WI38 (cell line): ENCODE results near the gene DAD1.
"Not testable (repeated sequence)": the region's sequence is repeated elsewhere in the genome, so short reads cannot be mapped to it uniquely, and the experiment has no call there.

Experiments
- H3K4me3 ChIP-seq: 2 replicates; pipeline ENCODE4 v1.5.1; 2011; ENCODE audit warnings: low read depth, mild to moderate bottlenecking, control low read depth, low read length
- TF ChIP-seq, protein P1 (sequence below): IDR thresholded peaks from 2 replicates; pipeline ENCODE4 v1.5.1; 2012; ENCODE audit warnings: low read depth, mild to moderate bottlenecking, control low read depth, low read length

Gene DAD1

GRCh38 chr14:22626590-22626989 is 37.6 kb upstream of the DAD1 start:
- TF ChIP-seq, protein P1, sequence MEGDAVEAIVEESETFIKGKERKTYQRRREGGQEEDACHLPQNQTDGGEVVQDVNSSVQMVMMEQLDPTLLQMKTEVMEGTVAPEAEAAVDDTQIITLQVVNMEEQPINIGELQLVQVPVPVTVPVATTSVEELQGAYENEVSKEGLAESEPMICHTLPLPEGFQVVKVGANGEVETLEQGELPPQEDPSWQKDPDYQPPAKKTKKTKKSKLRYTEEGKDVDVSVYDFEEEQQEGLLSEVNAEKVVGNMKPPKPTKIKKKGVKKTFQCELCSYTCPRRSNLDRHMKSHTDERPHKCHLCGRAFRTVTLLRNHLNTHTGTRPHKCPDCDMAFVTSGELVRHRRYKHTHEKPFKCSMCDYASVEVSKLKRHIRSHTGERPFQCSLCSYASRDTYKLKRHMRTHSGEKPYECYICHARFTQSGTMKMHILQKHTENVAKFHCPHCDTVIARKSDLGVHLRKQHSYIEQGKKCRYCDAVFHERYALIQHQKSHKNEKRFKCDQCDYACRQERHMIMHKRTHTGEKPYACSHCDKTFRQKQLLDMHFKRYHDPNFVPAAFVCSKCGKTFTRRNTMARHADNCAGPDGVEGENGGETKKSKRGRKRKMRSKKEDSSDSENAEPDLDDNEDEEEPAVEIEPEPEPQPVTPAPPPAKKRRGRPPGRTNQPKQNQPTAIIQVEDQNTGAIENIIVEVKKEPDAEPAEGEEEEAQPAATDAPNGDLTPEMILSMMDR: no peak
- no peak overlapping the region for H3K4me3 ChIP-seq

- H3K4me3 ChIP-seq: no peak overlapping the region
- TF ChIP-seq, protein P1: no peak
Measured at GRCh38 chr14:22623047-22623446, 34.0 kb upstream of the DAD1 start.

- no peak overlapping the region for H3K4me3 ChIP-seq
- TF ChIP-seq, protein P1: no peak
Measured at GRCh38 chr14:22622255-22622654, 33.2 kb upstream of the DAD1 start.

DNA sequence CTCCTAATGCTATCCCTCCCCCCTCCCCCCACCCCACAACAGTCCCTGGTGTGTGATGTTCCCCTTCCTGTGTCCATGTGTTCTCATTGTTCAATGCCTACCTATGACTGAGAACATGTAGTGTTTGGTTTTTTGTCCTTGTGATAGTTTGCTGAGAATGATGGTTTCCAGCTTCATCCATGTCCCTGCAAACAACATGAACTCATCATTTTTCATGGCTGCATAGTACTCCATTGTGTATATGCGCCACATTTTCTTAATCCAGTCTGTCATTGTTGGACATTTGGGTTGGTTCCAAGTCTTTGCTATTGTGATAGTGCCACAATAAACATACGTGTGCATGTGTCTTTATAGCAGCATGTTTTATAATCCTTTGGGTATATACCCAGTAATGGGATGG is 26.7 kb upstream of the DAD1 start:
- not testable (repeated sequence) for H3K4me3 ChIP-seq

GRCh38 chr14:22614240-22614799 is 25.3 kb upstream of the DAD1 start:
- TF ChIP-seq, protein P1: no peak
- no peak overlapping the region for H3K4me3 ChIP-seq

GRCh38 chr14:22613736-22614239 is 24.8 kb upstream of the DAD1 start:
- TF ChIP-seq, protein P1: no peak
- no peak overlapping the region for H3K4me3 ChIP-seq

GRCh38 chr14:22613106-22613695 is 24.2 kb upstream of the DAD1 start:
- no peak overlapping the region for H3K4me3 ChIP-seq
- TF ChIP-seq, protein P1: 0 out of 2 replicates have a peak, but pooled peaks have one; percentile 5
